ENCODE measurements around the gene PGLYRP2. TPM values are rescaled to one million over a fixed set of nuclear protein-coding genes. Genes with fewer than 3 reads are reported as not detected.

PGLYRP2 gene
- total and polyA plus RNA-seq, 9 of the 15 experiments (the other 6 are each of a cell fraction or from before 2014, with no cell fraction given): not detected

GRCh38 chr19:15441317-15441716 is 38.0 kb downstream of the PGLYRP2 start (continued):
- TF ChIP-seq CHAMP1 (IDR thresholded peaks at IDR 0.05): no peak

GRCh38 chr19:15439821-15440641 is 39.3 kb downstream of the PGLYRP2 start:
- TF ChIP-seq CHAMP1 (IDR thresholded peaks at IDR 0.05) (no peak), ZNF263 (CRISPR knock-in tag; IDR thresholded peaks at IDR 0.05; ENCODE audit: borderline replicate concordance) (peak; percentile 70)
- in situ Hi-C loops (cut with MboI): no loop called here
- ChIA-PET POLR2A (interaction anchor here (0.6 kb wide), 1 partner anchor 24 kb away, joined by 3 read pairs; no protein-coding TSS in a partner anchor), CTCF (ENCODE audit: low intra/inter-chr PET ratio) (no interaction called here)
- Histone ChIP-seq H3K79me2 (ENCODE audit: control insufficient read depth, insufficient read depth, low read length) (no peaks in the 10 kb centered on the region), H4K20me1 (replicated peaks; ENCODE audit: control insufficient read depth, insufficient read depth, low read length) (no peaks in the 10 kb centered on the region; the same call in 1 of the 2 replicates), H3K4me3 (no peak overlapping the region), H2AFZ (ENCODE audit: low read depth, low read length) (no peak overlapping the region), H3K27me3 (ENCODE audit: control insufficient read depth in 2 of 2, insufficient read depth in 2 of 2, low read length in 2 of 2) (peaks cover 16 to 52% of the 10 kb centered on the region in 2 experiments; a peak in 4 of 5 replicates), H3K27ac (ENCODE audit: extremely low read depth, low read depth, low read length) (no peak overlapping the region), H3K9ac (ENCODE audit: insufficient read depth in 1 of 2, low read depth in 2 of 2, low read length in 2 of 2) (peak overlapping the region in 1 of 2 experiments; percentile 64; a peak in 1 of 4 replicates), H3K4me2 (ENCODE audit: insufficient read depth, low read length) (no peak overlapping the region), H3K9me3 (replicated peaks; ENCODE audit: control insufficient read depth, insufficient read depth, low read depth, low read length) (no peaks in the 10 kb centered on the region), H3K36me3 (ENCODE audit: control insufficient read depth, insufficient read depth, low read length) (no peaks in the 10 kb centered on the region), H3K9me1 (ENCODE audit: control insufficient read depth, insufficient read depth, low read length) (no peaks in the 10 kb centered on the region), H3K4me1 (replicated peaks in 1 of 2; ENCODE audit: control insufficient read depth in 2 of 2, insufficient read depth in 2 of 2, low read length in 2 of 2) (peaks cover 7 to 35% of the 10 kb centered on the region in 2 experiments)
- DNase-seq (ENCODE audit: extremely low read depth in 1 of 4, low spot score in 3 of 4) (no peak), ATAC-seq (no peak; the same call in 2 of the 3 replicates), FAIRE-seq (no peak)
- 11% methylated on average over 30 of the region's 38 CpGs for WGBS (ENCODE audit: insufficient coverage, low coverage, missing lambda C conversion rate)
- no TSS peak for BruUV-seq (replicated peaks)
- intact Hi-C loops (cut with micrococcal nuclease): no loop called here
